NCI-H1092 (cell line): Measurements from ENCODE around the gene FIGN.

Experiments used
- DNase-seq: peaks from one replicate; lab custom pipeline; 2025; lab: John Stamatoyannopoulos, UW

The FIGN gene

DNA sequence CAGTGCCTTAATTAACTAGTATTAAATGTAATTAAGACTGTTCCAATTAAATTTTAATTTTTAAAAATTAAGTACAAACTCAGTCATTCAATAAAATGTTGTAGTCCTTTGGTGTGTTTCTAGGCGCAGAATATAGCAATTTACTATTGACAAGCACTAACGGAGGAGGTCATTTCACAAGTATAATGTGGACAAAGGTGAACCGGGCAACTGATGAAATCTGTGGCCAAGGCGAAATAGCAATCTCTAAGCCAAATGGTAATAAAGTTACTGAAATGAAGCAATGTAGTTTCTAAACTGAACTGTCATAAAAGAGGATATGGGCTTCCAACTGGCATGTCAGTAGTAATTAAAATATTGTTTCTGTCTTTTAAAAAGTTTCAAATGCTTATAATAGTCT is 27.5 kb downstream of the FIGN start:
- no peak for DNase-seq

DNA sequence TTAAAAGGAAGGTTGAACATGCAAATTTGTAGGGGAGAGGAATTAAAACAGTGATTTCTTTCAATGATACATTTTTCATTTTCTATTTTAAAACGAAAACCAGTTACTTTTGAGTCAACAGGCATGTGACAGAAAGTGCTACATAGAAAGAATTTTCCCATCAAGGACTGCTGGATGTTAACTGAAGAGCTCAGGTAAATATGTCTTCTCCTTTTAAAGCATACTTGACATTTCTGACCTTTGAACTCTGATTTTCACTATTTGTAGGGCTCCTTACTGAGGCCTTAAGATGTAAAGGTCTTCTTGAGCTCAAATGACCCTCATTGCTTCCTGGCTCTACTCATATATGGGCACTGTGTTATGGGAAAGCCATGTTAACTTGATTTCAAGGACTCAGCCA is 32.4 kb downstream of the FIGN start:
- DNase-seq, result no peak

DNA sequence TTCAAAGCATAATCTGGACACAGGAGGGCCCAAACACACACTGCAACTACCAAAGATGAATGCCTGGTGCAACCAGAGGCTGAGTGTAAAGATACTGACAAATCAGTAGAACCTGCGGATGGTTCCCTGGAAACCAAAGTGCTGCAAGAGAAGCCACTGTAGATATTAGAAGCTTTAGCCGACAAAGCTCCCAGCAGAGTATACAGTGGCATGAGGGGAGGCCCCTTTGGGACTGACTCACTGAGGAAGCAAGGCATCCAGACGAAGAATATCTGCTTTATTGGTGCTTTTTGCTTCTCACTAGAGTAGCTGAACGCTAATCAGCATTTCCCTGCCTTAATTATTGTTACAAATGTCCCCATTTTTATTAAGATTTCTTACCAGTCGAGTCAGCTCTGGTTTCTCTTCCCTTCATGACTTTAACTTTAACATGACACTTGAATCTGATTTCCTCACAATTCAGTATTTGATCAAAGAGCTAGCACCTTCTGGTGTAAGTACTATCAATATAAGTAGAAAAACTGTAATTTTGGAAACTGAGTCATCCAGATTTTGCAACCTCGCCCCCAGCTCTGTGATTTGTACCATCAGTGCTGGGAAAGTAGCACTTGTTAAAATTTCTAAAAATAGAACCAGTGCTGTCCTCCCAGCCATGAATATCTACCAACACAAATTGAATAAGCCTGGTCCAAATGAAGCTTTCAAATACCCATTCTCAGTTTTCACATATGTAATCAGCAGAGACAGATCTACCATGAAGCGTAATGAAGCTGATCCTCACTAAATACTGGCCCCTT is 34.2 kb downstream of the FIGN start:
- DNase-seq, result no peak

DNA sequence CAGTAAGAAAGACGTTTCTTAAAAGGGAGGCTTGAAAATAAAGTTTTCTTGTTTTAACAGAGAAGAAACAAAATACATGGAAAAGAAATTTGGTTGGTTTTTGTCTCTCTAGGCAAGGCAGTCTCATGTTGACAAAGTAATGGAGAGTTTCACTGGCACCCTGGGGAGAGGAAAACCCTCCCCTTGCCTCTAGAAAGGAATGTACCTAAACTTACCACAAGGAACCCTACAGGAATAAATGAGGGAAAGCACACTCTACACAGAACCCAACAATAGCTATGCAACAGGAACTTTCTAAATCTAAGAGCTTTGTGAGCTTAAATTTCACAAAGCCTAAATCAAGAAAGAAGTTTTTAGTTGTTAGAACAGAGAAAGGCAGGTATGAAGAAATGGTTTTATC is 37.0 kb downstream of the FIGN start:
- no peak for DNase-seq

DNA sequence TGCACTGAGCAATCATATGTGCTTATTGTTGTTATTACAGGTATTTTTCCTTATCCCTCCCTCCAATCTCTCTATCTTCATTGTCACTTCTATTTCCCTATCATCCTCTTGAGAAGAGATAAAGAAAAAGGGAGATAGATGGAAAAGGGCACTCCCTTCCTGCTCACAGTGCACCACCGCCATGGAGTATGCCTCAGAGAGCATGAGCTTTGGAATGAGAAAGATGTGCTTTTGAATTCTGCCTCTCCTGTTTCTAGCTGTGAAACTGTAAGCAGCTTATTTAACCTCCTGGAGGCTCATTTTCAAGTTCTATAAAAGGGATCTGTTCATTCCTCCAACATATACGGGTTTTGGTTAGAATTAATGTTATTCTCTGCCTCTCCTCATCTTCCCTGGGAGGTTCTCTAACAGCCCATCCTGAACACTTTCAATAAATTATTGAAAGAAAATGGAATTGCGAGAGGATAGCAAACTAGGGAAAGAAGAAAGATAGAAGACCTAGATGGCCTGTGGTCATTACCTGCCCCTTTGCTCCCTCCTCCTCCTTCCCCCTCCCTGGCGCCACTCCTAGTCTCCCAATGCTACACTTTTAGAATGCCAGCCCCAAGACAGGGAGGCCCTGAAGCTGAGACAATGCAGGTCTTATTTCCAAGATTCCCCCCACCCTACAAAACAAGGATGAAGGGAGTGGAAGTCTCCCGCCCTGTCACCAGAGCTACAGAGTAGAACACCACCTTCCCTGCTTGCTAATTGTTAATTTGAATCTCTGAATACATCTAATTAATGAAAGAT is 37.8 kb downstream of the FIGN start:
- no peak for DNase-seq

- DNase-seq, result no peak
These were observed 38.4 kb downstream of the FIGN start for GRCh38 chr2:163697429-163697828.

- DNase-seq, result no peak
These were observed 42.3 kb downstream of the FIGN start for GRCh38 chr2:163693484-163693883.

DNA sequence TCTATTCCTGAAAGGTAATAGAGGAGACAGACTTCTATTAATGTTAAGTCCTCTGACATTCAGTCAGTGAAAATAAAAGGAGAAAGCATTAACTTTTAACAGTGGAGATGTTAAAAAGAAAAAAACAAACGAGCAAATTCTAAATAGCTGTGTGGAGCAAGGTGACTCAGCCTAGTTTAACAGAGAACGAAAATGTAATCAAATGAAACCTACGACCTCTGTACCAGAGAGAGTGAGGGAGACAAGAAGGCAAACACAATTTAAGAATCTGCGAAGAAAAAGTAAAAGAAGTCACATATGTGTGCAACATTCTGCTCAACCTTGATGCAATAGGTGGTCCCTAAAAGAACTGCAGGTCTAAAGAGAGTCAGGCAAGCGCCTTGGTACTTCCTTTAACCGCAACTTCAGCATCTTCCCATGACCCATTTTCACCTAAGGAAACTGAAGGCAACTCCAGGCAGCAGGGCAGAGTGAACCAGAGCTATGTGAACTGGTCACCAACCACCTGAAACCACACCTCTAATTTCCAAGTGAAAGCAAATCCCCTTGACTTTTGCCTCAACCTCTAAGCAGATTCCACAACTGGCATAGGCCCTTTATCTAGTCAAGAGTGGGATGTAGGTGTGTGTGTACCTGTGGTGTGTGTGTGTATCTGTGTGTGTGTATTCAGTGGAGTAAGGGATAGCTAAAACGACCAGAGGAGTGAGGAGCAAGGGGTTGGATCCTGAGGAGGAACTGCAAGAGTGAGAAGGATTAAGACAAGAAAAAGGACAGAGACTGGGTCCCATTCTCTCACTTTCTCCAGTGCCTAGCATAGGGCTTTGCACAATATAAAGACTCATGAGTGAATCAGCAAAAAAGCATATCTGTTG is 43.0 kb downstream of the FIGN start:
- DNase-seq, result no peak

GRCh38 chr2:163692081-163692480 is 43.7 kb downstream of the FIGN start:
- DNase-seq, result no peak

- DNase-seq, result no peak
These were observed 44.9 kb downstream of the FIGN start for GRCh38 chr2:163690896-163691295.

- DNase-seq, result no peak
These were observed 48.6 kb downstream of the FIGN start for GRCh38 chr2:163687217-163687616.

- no peak for DNase-seq
These were observed 49.5 kb downstream of the FIGN start for GRCh38 chr2:163686289-163686688.

- DNase-seq, result no peak
These were observed 53.1 kb downstream of the FIGN start for GRCh38 chr2:163682695-163683094.

GRCh38 chr2:163681745-163682144 is 54.1 kb downstream of the FIGN start:
- DNase-seq, result no peak

DNA sequence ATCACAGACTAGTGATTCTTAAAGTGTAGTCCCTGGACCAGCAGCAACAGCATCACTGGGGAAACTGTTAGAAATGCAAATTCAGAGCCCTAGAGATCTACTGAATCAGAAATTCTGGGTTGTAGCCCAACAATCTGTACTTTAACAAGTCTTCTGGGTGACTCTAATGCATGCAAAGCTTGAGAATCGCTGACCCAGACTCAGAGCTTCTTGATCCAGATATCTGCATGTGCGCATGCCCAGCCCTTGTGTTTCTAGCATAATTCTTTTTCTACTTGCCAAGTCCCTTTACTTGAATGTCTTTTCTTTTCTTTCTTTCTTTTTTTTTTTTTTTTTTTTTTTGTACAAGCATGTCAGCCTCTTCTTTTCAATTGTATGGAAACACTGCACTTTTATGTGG is 60.4 kb downstream of the FIGN start:
- no peak for DNase-seq

GRCh38 chr2:163673522-163673921 is 62.3 kb downstream of the FIGN start:
- no peak for DNase-seq

GRCh38 chr2:163670929-163671328 is 64.9 kb downstream of the FIGN start:
- DNase-seq, result peak; percentile 3

GRCh38 chr2:163669506-163669905 is 66.3 kb downstream of the FIGN start:
- DNase-seq, result no peak

DNA sequence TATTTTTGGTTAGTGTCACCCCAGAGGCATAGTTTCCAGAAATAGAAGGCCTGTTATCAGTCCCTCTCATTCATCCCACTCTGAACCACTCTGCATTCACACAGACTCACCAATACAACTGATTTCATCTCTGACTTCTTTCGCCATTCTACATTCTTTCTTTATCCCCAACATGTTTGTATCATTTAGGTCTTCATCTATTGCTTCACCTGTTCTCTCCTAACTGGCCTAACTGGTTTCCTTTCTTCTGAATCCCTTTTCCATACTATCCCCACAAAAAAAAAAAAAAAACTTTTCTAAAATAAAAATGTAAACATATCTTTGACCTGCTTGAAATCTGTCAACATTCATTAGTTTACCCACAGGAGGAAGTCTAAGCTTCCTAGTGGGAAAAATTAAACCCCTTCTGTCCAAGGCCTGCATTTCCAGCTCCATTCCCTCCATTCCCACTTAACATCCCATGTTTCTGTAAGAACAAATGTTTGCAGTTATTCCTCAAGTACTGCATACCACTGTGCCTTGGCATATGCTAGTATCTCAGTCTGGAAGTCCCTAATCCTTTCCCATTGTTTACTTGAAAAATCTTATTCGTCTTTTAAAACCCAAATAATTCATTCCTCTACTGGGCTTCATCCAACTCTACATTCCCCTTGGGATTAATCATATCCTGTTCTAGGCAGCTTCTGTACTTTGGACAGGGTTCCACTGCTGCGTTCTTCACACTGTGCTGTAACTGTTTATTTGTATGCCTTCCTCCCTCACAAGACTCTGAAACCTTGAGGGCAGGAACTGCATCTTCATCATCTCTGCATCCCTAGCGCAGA is 68.5 kb downstream of the FIGN start:
- no peak for DNase-seq

DNA sequence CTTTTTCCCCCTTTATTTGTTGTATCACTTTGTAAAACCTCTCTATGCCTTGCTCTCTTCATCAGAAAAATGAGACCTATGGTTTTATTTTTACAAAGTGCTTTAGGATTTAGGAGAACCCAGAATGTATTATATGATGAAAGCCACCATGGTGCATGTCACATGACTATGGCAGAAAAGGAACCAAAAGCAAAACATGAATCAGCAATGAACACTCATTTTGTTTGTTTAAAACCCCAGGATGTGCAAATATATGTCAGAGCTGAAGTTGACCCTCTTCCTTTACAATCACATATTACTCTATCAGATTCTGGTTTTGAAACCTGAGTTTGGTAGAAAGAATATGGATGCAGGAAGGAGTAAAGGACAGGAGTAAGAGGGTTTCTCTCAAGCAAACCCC is 70.0 kb downstream of the FIGN start:
- DNase-seq, result no peak

GRCh38 chr2:163665051-163665450 is 70.8 kb downstream of the FIGN start:
- no peak for DNase-seq

GRCh38 chr2:163664610-163665009 is 71.2 kb downstream of the FIGN start:
- DNase-seq, result no peak
